Mesenchymal stem cell (in vitro differentiated cells and primary cell): Measurements from ENCODE around the gene KIAA1217.

Experiments used
- DNase-seq: peaks from one replicate; pipeline ENCODE4 v3.0.0-alpha.2; 2013
- H2AFZ ChIP-seq: one replicate; pipeline ENCODE4 v1.6.1; 2013; ENCODE audit warnings: low read depth, mild to moderate bottlenecking, control low read depth, inconsistent platforms, low read length, moderate library complexity
- H2AK5ac ChIP-seq: 2 replicates; pipeline ENCODE4 v1.6.1; 2013; ENCODE audit warnings: low read length, moderate library complexity, mild to moderate bottlenecking, inconsistent platforms; ENCODE audit not compliant: severe bottlenecking
- H2BK120ac ChIP-seq: one replicate; pipeline ENCODE4 v1.6.1; 2013; ENCODE audit warnings: low read depth, mild to moderate bottlenecking, inconsistent platforms, low read length, moderate library complexity
- H2BK12ac ChIP-seq, 2 experiments: one replicate each; pipeline ENCODE4 v1.6.1; 2013; ENCODE audit warnings: inconsistent platforms in 2 of 2, low read length in 2 of 2, mild to moderate bottlenecking in 2 of 2, moderate library complexity in 2 of 2, control low read depth in 1 of 2
- H2BK15ac ChIP-seq: one replicate; pipeline ENCODE4 v1.6.1; 2013; ENCODE audit warnings: mild to moderate bottlenecking, low read depth, inconsistent platforms; ENCODE audit not compliant: poor library complexity, severe bottlenecking
- H2BK5ac ChIP-seq: 2 replicates; pipeline ENCODE4 v1.6.1; 2013; ENCODE audit warnings: low read depth, mild to moderate bottlenecking, low read length, control low read depth, inconsistent platforms; ENCODE audit not compliant: poor library complexity, severe bottlenecking
- H3K14ac ChIP-seq, 2 experiments: one replicate each; pipeline ENCODE4 v1.6.1; 2013; ENCODE audit warnings: inconsistent platforms in 2 of 2, low read length in 2 of 2, control low read depth in 1 of 2, mild to moderate bottlenecking in 1 of 2, moderate library complexity in 1 of 2
- H3K18ac ChIP-seq, 2 experiments: one replicate each; pipeline ENCODE4 v1.6.1; 2013; ENCODE audit warnings: inconsistent platforms in 2 of 2, low read length in 2 of 2, control low read depth in 1 of 2, low read depth in 1 of 2, mild to moderate bottlenecking in 1 of 2
- H3K23ac ChIP-seq, 2 experiments: one replicate each; pipeline ENCODE4 v1.6.1; 2013; ENCODE audit warnings: inconsistent platforms in 2 of 2, low read length in 2 of 2, mild to moderate bottlenecking in 2 of 2, moderate library complexity in 2 of 2, control low read depth in 1 of 2
- H3K27ac ChIP-seq: 2 replicates; pipeline ENCODE4 v1.5.1; 2013; ENCODE audit warnings: mild to moderate bottlenecking, moderate library complexity, low read length, control low read depth, inconsistent platforms; ENCODE audit not compliant: poor library complexity, severe bottlenecking
- H3K27me3 ChIP-seq, 2 experiments: 2 replicates each; pipeline versions ENCODE4 v1.6.1 to v1.7.0; 2013; ENCODE audit warnings: low read length in 2 of 2, mild to moderate bottlenecking in 2 of 2, moderate library complexity in 2 of 2, control low read depth in 1 of 2, inconsistent platforms in 1 of 2; ENCODE audit not compliant: control insufficient read depth in 1 of 2, insufficient read depth in 1 of 2
- H3K36me3 ChIP-seq, 2 experiments: 2 replicates each; pipeline versions ENCODE4 v1.6.1 to v1.7.0; 2013; ENCODE audit warnings: low read length in 2 of 2, control low read depth in 1 of 2, inconsistent platforms in 1 of 2, low read depth in 1 of 2, mild to moderate bottlenecking in 1 of 2; ENCODE audit not compliant: insufficient read depth in 2 of 2, control insufficient read depth in 1 of 2
- H3K4ac ChIP-seq, 2 experiments: one replicate each; pipeline ENCODE4 v1.6.1; 2013; ENCODE audit warnings: inconsistent platforms in 2 of 2, low read length in 2 of 2, mild to moderate bottlenecking in 2 of 2, moderate library complexity in 2 of 2, control low read depth in 1 of 2, low read depth in 1 of 2
- H3K4me1 ChIP-seq: 2 replicates; pipeline ENCODE4 v1.6.1; 2013; ENCODE audit warnings: low read depth, low read length, control low read depth; ENCODE audit not compliant: control insufficient read depth, insufficient read depth
- H3K4me2 ChIP-seq: 2 replicates; pipeline ENCODE4 v1.6.1; 2013; ENCODE audit warnings: low read length, mild to moderate bottlenecking, inconsistent platforms; ENCODE audit not compliant: poor library complexity, severe bottlenecking
- H3K4me3 ChIP-seq, 2 experiments: 2 replicates each; pipeline versions ENCODE4 v1.5.1 to v1.7.0; 2013; ENCODE audit warnings: low read length in 2 of 2, mild to moderate bottlenecking in 2 of 2, control low read depth in 1 of 2, low read depth in 1 of 2; ENCODE audit not compliant: insufficient read depth in 1 of 2
- H3K79me1 ChIP-seq: replicated peaks from 2 replicates; pipeline ENCODE4 v1.6.1; 2013; ENCODE audit warnings: mild to moderate bottlenecking, control low read depth, low read length, inconsistent platforms; ENCODE audit not compliant: poor library complexity, severe bottlenecking
- H3K9ac ChIP-seq: 2 replicates; pipeline ENCODE4 v1.7.0; 2013; ENCODE audit warnings: mild to moderate bottlenecking, low read length, moderate library complexity
- H3K9me3 ChIP-seq: 2 replicates; pipeline ENCODE4 v1.7.0; 2013; ENCODE audit warnings: mild to moderate bottlenecking, low read length; ENCODE audit not compliant: control insufficient read depth
- H4K8ac ChIP-seq: one replicate; pipeline ENCODE4 v1.6.1; 2013; ENCODE audit warnings: inconsistent platforms, mild to moderate bottlenecking, low read length, moderate library complexity
- H4K91ac ChIP-seq: one replicate; pipeline ENCODE4 v1.6.1; 2013; ENCODE audit warnings: mild to moderate bottlenecking, low read length, inconsistent platforms
- WGBS: methylation state at CpG from one replicate; pipeline ENCODE4 v1.1.7; 2013; ENCODE audit warnings: mixed read lengths; 5-methylcytosine and 5-hydroxymethylcytosine counted together

The KIAA1217 gene

DNA sequence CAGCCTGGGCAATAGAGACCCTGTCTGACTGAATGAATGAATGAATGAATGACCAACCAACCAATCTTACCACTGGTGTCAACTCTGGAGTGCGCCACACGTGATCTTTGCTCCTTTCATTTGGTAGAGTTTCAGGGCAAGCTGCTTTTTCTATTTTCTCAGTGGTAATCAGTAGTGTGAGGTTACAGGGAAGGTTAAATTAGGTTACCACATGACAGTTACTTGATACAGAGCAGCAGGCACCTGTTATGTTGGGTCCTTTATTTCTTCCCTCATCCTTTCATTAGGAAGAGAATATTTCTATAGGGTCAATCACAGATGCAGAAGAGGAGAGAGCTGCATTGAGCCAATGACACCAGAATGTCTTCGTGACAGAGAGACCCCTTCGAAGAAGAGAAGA lies 167.8 kb downstream of the KIAA1217 start:
- WGBS: 96% methylated on average over 4 of the region's 4 CpGs
- H2BK5ac ChIP-seq: no peak overlapping the region
- H4K91ac ChIP-seq: no peak overlapping the region
- no peak overlapping the region for H3K4ac ChIP-seq
- no peak overlapping the region for H3K4me2 ChIP-seq
- H4K8ac ChIP-seq: no peak overlapping the region
- no peak overlapping the region for H2BK120ac ChIP-seq
- DNase-seq: no peak
- H2AFZ ChIP-seq: no peak overlapping the region
- no peaks in the 10 kb centered on the region for H3K4me1 ChIP-seq
- H3K27ac ChIP-seq: no peak overlapping the region
- H3K36me3 ChIP-seq: no peaks in the 10 kb centered on the region
- H2AK5ac ChIP-seq: no peak overlapping the region
- no peaks in the 10 kb centered on the region for H3K9me3 ChIP-seq
- no peak overlapping the region for H2BK15ac ChIP-seq
- H3K14ac ChIP-seq: no peak overlapping the region
- no peak overlapping the region for H3K9ac ChIP-seq
- H3K4me3 ChIP-seq: no peak overlapping the region
- H3K23ac ChIP-seq: no peak overlapping the region
- no peak overlapping the region for H3K18ac ChIP-seq
- no peaks in the 10 kb centered on the region for H3K79me1 ChIP-seq
- H2BK12ac ChIP-seq: no peak overlapping the region
- H3K27me3 ChIP-seq: peaks cover 0 to 13% of the 10 kb centered on the region in 2 experiments

DNA sequence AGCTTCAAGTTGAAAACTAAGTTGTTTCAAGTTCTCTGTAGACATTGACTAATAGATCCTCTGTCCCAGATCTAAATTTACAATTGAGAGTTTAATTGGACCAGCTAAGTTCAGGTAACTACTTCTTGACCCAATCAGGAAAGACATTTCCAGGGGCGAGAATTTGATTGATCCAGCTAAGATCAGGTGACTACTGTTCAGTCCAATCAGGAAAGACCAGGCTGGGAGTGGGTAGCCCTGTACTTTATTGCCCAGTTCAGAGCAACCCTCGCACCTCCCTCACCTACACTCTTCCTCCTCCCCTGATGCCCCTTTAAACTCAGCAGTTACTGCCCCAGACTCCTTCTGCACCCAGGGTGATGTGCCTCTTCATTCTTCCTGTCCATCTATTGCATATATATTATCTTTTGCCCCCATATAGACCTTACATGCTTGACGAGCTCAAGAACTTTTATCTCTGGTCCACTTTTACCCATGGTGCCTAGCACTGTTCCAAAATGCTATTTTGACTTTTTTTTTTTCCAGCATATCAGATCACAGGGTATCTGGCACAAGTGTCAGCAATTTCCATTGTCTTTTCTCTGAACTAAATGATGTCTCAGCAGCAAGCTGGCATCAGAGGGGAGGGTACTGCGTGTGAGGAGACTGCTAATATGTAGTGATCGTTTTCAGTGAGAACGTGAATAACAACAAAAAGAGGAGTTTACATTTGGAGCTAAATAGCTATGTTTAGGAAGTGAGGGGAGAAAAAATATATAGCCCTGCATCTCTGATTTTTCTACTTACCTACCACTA lies 169.4 kb downstream of the KIAA1217 start:
- Histone ChIP-seq H4K8ac (no peak overlapping the region), H3K23ac (no peak overlapping the region), H2AK5ac (no peak overlapping the region), H3K4ac (no peak overlapping the region), H4K91ac (no peak overlapping the region), H2BK5ac (no peak overlapping the region), H3K9ac (no peak overlapping the region), H3K4me1 (peaks cover 1% of the 10 kb centered on the region), H2BK120ac (no peak overlapping the region), H3K4me2 (no peak overlapping the region), H2BK12ac (no peak overlapping the region), H3K18ac (no peak overlapping the region), H3K9me3 (no peaks in the 10 kb centered on the region), H3K36me3 (no peaks in the 10 kb centered on the region), H2AFZ (no peak overlapping the region), H3K27me3 (peaks cover 0 to 13% of the 10 kb centered on the region in 2 experiments), H3K79me1 (no peaks in the 10 kb centered on the region), H3K27ac (no peak overlapping the region), H2BK15ac (no peak overlapping the region), H3K14ac (no peak overlapping the region), H3K4me3 (no peak overlapping the region)
- WGBS: 82% methylated on average over 5 of the region's 6 CpGs
- no peak for DNase-seq

DNA sequence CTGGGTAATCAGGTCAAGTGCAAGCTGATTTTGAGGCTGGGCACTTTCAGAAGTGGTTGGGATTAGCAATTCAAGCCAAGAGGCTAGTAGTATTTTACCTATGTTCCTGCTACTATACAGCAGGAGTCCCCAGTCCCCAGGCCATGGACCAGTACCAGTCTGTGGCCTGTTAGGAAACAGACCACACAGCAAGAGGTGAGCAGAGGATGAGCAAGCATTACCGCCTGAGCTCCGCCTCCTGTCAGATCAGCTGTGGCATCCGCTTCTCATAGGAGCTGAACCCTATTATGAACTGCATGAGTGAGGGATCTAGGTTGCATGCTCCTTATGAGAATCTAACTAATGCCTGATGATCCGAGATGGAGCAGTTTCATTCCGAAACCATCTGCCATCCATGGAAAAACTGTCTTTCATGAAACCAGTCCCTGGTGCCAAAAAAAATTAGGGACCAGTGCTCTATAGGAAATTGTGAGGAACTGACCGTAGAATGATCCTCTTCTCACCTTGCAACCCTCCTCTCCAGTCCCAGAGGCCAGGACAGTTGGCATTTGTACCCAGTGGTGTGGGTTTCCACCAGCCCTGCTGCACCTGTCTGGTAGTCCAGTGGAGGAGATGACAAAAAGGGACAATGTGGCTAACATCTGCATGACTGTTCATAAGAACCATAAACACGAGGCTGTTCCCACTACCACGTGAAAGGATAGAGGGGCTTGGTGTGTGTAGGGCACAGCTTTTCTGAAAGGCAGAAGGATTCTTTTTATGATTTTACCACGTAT lies 172.5 kb downstream of the KIAA1217 start:
- no peak for DNase-seq
- no peak overlapping the region for H3K18ac ChIP-seq
- H3K14ac ChIP-seq: peak overlapping the region in 1 of 2 experiments; percentile 7
- no peak overlapping the region for H3K9ac ChIP-seq
- H2BK5ac ChIP-seq: no peak overlapping the region
- H4K8ac ChIP-seq: no peak overlapping the region
- H4K91ac ChIP-seq: no peak overlapping the region
- H3K36me3 ChIP-seq: no peaks in the 10 kb centered on the region
- no peak overlapping the region for H2BK15ac ChIP-seq
- 91% methylated on average over 8 of the region's 9 CpGs for WGBS
- H3K79me1 ChIP-seq: no peaks in the 10 kb centered on the region
- no peak overlapping the region for H3K4me2 ChIP-seq
- no peak overlapping the region for H3K4ac ChIP-seq
- H2BK12ac ChIP-seq: no peak overlapping the region
- no peak overlapping the region for H3K27ac ChIP-seq
- H3K9me3 ChIP-seq: no peaks in the 10 kb centered on the region
- no peak overlapping the region for H3K23ac ChIP-seq
- no peak overlapping the region for H3K4me3 ChIP-seq
- no peak overlapping the region for H2AK5ac ChIP-seq
- no peak overlapping the region for H2BK120ac ChIP-seq
- H3K4me1 ChIP-seq: peaks cover 4% of the 10 kb centered on the region
- H2AFZ ChIP-seq: no peak overlapping the region
- peaks cover 0 to 13% of the 10 kb centered on the region in 2 experiments for H3K27me3 ChIP-seq

- WGBS: 69% methylated on average over 3 of the region's 3 CpGs
- no peak overlapping the region for H3K4me2 ChIP-seq
Observed at GRCh38 chr10:24382045-24382444, 173.1 kb downstream of the KIAA1217 start.

More at GRCh38 chr10:24382045-24382444, 173.1 kb downstream of the KIAA1217 start:
- H3K36me3 ChIP-seq: no peaks in the 10 kb centered on the region
- DNase-seq: no peak
- H3K4me1 ChIP-seq: peaks cover 4% of the 10 kb centered on the region
- H2BK12ac ChIP-seq: no peak overlapping the region
- no peak overlapping the region for H3K27ac ChIP-seq
- H4K91ac ChIP-seq: no peak overlapping the region
- no peak overlapping the region for H2BK5ac ChIP-seq
- no peak overlapping the region for H2BK120ac ChIP-seq
- no peaks in the 10 kb centered on the region for H3K79me1 ChIP-seq
- H2BK15ac ChIP-seq: no peak overlapping the region
- no peak overlapping the region for H3K18ac ChIP-seq
- no peak overlapping the region for H2AFZ ChIP-seq
- no peak overlapping the region for H3K9ac ChIP-seq
- no peak overlapping the region for H3K14ac ChIP-seq
- no peak overlapping the region for H3K23ac ChIP-seq
- no peak overlapping the region for H3K4ac ChIP-seq
- H3K27me3 ChIP-seq: peaks cover 0 to 7% of the 10 kb centered on the region in 2 experiments
- H4K8ac ChIP-seq: no peak overlapping the region
- H3K9me3 ChIP-seq: no peaks in the 10 kb centered on the region
- H2AK5ac ChIP-seq: no peak overlapping the region
- H3K4me3 ChIP-seq: no peak overlapping the region
